Left hindlimb (tissue), 1 donor: ENCODE results near the gene ADIPOR2.

ENCODE experiments used
- DNase-seq: peaks from one replicate; pipeline ENCODE4 v3.0.0-alpha.2; 2018

Gene ADIPOR2

DNA sequence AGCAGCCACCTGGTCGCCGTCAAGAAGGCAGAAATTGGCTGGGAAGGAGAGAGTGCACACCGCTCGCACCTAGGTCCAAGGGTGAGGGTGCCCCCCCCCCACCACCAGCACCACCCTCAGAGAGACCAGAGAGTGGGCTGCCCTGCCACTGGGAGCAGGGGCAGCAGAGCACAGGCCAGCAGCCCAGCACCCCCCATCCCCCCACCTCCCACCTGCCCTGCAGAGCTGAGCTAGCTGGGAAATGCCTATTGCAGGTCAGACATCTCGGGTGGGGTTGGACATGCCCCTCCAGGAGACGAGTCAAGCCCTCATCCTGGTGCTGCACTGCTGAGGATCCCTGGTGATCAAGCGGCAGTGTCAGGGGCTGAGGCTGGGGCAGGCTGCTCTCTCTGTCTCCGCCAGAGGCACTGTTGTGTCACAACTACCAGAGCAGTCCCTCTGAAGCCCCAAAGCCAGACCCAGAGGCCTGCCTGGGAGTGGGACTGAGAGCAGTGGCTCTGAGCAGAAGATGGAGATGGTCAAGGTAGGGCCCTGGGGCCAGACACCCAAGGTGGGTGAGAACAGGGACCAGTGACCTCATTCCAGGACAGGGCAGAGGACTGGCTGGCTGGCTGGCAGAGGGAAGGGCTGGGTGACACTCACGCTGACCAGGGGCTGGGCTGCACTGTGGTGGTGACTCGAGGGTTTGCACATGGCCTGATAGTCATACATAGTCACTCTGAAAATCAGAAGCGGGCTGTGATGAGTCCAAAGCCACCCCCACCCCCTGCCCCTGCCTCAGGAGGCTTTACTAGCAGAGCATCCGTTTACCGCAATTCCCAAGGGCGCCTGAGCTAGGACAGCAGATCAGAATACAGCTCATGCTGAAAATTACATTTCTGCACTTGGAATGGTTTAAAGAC, 109.8 kb downstream of the ADIPOR2 start:
- DNase-seq = no peak

DNA sequence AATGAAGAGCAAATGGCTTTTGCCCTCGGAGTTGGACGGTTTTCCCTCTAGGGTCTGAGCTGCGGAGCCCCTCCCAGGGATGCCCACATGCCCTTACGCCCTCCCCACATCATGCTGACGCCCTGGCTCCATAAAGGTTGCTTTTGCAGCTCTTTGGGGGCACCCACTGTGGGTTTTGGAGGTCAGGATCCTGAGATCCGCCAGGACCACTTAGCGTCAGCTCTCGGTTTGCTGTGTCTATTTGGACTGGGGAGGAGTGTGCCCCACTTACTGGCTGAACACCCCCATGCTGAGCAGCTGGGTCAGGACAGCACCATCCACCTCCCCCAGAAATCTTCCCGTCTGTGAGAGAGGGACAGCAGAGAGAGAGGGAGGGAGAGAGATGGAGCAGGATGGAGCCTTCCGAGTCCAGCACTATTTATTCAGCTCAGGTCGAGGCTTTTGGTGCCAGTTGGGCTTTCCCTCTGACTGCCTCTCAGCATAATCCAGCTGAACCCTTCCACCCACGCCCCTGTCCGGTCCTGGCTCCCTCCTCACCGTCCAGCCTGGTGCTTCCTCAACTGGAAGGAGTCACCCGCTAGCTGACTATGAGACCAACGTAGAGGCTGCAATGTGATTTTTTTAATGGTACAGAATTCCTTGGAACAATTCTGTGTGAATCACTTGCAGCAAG, 110.6 kb downstream of the ADIPOR2 start:
- no peak for DNase-seq

DNA sequence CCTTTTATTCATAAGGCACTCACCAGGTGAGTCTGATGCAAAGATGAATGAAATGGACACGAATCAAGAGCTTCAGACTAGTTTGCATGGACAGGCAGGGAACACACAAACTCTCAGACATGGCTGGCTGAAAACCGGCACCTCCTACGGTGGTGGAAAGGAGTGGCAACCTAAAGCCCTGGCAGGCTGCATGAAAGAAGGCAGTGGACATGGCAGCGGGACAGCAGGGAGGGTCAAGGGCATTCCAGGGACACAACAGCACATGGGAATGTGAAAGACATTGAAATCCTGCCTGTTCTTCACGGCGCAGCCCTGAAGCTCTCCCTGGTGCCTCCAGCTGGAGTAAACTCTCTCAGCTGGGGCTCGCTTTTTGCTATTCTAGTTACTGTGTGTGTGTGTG, 112.9 kb downstream of the ADIPOR2 start:
- DNase-seq = no peak

DNA sequence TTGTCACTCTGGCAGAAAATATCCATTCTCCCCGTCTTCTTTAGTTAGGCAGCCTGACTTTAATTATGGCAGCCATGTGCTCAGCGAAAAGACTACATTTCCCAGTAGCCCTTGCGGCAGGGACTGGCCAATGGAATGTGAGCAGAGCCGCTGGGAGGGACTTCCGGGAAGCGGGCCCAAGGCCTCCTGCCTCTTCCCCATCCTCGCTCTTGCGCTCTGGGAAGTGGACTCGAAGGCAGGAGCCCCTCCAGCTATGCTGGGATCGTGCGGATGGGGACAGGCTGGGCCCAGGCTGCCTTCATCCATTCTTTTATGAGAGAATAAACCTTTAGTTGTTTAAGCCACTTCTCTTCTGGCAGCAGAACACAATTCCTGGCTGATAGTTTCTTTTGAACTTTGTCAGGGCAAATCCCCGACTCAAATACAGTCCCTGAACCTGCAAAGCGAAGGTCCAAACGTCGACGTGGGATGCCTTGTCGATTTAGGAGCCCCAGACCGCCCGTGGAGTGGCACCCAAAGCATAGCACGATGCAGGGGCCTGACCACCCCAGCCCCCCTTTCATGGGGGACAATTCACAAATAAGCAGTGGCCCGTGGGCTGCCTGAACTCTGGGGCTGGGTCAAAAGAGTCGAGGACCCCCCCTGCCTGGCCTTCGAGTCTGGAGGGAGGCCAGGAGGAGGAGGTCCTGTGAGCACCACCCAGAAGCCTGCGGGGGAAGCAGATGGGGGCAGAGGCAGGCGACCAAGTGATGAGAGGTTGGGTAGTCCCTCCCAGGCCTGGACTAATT, 113.9 kb downstream of the ADIPOR2 start:
- peak; percentile 92 for DNase-seq

DNA sequence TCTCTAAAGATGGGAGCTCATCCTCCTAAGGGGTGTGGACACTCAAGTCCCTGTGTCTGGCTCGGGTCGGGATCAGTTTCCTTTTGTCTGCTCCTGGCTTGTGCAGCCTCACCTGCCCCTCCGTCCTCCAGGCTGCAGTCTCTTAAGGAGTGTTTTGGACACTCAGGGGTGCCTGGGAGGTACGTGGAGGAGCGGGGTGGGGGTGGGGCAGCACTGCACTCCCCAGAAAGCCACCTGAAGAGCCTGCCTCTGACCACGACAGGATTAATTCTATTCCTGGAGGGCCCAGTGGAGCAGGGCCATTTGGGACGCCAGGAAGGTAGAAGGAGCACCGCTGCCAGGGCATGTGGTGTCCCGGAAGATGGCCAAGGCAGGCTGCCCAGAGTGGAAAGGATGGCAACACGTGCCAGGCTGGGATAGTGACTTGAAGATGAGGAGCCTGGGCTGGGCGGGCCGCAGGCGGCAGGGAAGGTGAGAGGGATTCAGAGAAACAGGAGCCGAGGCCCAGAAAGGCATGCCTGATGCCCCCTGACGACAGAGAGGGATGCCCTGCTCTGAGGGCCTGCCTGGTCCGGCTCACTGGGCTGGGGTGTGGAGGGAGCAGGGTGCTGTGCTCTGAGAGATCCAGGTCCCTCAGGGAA, 114.7 kb downstream of the ADIPOR2 start:
- DNase-seq = no peak

DNA sequence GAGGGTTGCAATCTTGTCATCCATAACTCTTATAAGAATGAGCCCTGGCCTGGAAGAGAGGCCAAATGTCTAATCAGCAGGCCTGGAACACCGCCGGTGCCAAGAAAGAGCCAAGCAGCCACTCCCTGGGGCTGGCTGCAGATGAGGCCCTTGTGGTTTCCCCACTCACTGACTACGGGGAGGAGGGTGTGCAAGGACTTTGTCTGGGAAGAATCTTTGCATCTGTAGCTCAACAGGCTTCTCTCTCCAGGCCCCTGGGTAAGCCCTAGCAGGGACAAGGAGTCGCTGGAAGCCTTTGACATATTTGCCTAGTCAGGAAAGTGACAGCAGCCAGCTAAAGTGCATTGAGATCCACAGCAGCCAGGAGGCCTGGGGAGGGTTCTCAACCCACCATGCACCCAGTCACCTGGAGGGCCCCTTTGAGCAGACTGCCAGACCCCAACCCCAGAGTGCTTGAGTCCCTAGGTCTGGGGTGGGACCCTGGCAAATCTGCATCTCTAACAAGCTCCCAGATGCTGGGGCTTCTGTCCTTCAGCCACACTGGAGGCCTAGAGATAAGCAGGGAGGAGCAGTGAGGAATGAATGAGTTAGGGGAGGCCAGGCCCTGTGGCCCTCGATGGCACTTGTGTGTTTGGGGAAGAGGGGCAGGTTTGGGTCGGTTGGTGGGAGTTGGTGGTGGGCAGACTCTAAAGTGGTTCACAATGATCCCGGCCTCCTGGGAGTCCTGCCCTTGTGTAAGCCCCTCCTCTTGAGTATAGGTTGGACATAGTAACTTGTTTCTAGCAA, 115.6 kb downstream of the ADIPOR2 start:
- no peak for DNase-seq

DNA sequence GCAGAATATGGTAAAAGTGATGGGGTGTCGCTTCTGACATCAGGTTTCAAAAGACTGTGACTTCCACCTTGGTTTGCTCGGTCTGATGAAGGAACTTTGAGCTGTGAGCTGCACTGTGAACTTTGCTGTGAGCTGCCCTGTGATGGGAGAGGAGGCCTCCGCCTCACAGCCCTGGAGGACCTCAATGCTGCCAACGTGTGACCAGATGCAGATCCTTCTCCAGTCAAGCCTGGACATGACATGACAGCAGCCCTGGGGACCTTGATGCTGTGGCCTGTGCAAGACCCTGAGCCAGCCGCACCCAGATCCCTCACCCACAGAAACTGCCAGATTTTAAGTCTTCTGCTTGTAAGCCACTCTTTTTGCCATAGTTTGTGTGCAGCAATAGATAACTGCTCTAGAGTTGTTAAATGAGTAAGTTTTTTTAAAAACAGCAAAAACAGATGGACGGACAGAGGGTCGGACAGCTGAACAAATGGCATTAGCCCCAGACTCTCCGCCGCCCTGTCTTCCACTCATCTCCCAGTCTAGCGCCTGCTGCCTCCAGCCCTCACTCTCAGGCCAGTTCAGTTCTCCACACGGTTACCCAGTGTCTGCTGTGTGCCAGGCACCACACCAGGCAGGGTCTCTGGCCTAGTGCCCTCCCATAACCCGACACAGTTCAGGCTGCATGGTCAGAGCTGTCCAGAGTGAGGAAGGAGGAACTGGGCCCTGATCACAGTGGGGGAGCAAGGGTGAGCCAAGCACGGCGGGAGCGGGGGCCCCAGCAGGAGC, 116.4 kb downstream of the ADIPOR2 start:
- peak; percentile 22 for DNase-seq

DNA sequence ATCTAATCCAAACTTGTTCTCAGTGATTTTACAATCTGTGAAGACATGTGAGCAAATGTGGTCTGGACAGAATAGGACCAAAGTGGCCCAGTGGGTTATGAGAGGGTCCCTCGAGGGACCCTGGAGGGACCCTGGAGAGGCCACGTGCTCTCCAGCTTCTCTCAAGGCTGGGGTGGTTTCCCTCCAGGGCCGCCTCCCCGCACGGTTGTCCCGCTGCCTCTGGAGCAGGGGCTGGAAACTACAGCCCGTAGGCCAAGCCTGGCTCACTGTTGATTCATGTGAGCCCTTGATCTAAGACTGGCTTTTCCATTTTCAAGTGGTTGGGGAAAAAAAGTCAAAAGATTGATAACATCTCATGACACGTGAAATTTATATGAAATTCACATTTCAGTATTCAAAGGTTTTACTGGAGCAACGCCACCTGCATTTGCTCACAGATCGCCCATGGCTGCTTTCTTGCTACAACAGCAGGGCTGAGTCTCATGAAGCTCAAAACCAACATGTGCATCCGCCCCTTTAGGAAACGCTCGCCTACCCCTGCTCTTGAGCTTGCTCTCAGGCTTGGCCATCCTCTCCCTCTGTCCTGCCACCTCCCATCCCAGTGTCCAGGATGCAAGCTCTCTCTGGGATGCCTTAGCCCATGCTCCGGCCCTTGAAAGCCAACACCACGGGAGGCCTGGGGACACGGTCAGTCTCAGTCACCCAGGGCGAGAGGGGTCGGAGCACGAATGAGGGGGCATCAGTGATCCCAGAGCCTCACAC, 117.3 kb downstream of the ADIPOR2 start:
- peak; percentile 17 for DNase-seq

DNA sequence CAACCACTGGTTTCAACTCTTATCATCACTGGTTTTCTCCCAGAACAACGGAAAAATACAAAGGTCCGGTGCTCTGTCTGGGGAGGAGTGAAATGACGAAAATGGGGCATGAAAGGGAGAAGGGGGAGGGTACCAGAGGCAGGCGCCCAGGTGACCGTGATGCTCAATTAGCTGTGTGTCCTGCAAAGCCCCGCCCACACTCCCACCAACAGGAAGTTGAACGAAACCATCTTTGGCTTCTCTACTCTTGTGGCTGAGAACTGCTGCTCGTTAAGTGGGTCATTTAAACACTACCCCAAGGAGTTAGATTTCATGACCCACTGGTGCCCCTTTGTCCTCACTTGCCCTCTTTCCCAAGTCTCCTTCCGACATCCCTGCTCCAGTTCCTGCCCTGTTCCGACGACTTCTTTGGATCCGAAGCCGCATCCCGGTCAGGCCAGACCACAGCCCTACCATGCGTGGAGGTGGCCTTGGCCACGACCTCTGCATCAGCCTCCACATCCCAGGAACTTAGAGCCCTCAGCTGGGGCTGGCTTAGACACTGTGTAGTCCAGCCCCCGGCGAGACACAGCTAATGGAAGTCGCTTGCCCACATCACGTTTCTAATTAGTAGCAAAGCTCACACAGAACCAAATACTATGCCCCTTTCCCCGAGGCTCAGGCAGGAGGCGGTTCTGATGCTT, 118.1 kb downstream of the ADIPOR2 start:
- no peak for DNase-seq

DNA sequence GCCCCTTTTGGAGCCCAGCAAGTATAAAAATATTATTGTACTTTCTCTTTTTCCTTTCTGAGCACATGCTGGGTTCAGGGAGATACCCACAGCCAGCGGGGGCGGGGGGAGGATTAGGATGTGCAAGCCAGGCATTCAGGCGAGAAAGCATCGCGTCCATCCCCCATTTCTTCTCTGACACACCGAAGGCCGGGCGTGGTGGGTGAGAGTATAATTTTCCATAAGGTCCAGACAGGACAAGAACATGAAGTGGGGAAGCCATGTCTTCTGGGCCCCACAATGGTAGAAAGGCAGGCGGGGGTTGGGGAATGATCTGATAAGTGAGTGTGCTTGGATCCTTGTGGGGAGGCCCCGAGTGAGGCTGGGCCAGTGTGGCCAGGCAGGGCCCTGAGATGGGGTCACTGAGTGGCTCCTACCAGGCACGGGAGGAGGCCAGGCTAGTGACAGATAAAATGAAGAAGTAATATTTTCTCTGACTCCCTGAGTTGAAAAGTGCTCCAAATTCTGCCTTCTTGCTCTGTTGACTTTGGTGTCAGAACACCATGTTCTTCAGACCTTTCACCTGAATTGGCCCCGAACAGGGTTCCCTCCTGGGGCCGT, 118.8 kb downstream of the ADIPOR2 start:
- DNase-seq = no peak

DNA sequence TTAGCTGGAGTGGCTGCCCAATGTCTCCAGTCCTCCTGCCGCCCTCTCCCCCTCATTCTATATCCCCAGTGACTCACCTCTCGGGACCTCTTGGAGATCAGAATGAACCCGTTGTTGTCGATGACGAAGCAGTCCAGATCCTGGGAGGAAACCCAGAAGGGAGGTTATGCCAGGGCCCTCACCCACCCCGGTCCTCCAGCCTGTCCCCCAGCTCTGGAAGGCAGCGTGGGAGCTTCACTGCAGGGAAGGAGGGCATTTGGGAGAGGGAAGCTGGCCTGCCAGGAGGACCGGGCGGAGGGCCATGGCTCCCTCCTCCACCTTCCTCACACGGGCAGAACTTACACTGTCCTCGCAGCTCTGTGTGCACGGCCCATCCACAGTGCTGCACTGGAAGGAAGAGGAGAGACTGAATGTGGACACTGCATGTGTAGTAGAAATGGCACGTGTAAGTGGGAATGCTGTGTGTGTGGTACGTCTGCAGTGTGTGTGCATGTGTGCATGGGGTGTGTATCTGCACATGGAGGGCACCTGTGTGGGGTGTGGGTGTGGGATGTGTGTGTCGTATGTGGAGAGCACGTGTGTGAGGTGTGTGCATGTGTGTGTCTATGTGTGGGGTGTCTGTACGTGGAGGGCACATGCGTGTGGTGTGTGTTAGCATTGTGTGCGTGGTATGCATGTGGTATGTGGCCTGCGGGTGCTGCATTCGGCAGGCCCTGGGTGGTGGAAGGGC, 119.5 kb downstream of the ADIPOR2 start:
- DNase-seq = no peak

DNA sequence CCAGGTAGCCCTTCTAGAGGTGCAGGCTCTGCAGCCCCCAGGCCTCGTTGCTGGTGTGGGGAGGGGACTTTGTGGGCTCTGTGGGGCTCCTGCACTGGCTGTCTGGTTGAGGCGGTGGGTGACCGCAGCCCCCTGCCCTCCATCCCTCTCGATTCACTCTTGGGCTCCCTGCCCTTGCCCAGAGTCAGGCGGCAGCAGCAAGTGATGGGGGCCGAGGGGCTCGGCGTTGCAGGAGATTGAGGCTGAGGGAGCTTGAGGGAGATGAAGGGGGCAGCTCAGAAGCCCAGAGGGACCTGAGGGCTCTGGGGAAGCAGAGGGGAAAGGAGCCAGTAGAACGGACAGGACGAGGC, 120.0 kb downstream of the ADIPOR2 start:
- DNase-seq = no peak

DNA sequence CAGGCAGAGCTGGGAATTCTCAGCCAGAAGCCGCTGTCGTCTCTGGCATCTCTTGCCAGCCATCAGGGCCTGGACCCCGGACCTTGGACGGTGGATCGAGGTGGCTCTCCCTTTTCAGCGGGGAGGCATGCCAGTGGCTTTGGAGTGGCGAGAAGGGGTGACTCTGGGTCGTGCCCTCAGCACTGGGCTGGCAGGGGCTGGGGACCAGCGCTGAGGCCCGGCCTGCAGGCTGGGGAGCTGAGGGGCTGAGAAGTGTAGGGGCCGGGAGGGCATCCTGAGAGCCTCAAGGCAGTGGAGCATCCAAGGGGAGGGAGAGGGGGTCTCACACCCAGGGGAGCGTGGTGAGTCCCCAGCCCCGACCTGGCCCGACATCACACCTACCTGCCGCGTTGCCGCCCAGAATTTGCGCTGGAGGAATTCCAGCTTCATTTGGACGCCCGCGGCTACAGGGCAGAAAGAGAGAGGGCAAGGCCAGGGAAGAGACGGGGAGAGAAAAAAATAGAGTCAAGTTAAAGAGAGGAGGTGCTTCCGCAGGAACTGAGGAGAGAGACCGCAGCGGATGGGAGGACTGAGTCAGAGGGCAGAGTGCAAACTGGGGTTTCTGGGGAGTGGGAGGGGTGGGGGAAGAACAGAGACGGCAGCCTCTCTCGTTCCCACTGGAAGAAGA, 120.5 kb downstream of the ADIPOR2 start:
- DNase-seq = no peak

DNA sequence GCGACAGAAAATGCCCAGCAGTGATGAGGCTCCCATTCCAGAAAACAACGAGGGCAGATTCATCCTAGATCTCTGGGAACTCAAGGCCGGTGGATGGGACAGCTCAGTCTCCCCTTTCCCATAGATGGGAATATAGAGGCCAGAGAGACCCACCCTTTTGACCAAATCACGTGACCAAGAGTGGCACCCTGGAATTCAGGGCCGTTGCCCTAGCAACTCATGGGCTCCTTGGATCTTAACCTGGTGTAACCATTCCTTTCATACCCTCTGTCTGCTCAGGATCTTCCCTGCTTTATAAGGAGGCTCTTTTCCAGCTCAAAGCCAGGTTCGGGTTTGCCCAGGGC, 121.0 kb downstream of the ADIPOR2 start:
- DNase-seq = no peak

DNA sequence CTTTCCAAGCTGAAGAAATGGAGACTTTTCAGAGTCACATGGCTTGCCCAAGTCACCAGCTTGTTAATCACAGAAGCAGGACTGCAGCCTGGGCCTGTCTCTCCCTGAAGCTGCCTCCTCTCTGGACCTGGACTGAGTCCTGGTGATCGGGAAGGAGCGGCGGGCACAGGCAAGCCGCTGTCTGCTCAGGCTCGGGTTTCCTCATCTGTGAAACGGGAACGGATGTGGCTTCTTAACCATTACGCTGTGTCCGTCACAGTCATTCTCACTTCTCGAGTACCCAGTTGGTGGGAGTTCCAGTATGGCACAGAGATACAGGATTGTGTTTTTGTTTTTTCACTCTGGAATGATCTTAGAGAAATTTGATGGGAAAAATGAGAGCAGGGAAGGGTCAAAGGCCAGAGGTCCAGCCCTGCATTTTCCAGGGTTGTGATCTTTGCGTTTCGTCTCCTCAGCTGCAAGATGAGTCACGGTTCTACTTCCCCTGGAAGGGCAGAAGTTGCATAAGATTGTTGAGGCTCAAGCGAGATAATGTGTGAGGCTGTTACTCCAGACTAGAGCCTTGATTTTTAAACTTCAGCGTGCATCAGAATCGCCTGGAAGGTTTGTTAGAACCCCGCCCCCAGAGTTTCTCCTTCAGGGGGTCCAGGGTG, 121.9 kb downstream of the ADIPOR2 start:
- no peak for DNase-seq

DNA sequence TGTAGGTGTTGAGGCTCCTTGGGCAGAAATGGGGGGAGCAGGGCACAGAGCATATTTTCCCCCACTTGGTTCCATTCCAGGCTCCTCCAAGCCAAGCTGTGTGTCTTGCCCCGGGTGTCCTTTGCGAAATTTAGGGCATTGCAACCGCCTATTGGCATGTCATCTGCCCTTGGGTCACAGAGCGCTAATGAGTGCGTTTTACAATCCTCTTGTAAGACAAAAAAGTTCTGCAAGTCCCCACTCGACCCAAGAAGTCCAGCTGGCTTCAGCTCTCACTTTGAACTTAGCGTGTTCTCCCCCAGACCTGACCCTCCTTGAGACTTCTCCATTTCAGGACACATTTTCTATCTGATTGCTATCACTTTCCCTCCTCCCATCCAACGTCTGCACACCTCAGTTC, 123.4 kb downstream of the ADIPOR2 start:
- DNase-seq = no peak

DNA sequence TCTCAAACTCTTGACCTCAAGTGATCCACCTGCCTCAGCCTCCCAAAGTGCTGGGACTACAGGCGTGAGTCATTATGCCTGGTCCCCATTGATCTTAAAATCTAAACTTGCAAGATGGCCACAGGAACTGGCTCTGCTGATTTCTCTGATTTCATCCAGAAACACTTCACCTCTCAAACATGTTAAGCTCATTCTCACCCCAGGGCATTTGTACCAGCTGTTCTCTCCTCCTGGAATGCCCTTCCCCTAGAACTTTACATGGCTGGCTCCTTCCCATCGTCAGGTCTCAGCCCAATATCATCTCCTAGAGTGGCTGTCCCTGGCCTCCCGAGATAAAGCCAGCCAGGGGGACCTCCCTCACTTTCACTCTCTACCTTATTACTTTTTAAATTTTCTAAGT, 124.2 kb downstream of the ADIPOR2 start:
- no peak for DNase-seq
